AG20443 (cell line): ENCODE data around the gene TTLL7.
"Not testable (repeated sequence)": the region's sequence is repeated elsewhere in the genome, so short reads cannot be mapped to it uniquely, and the experiment has no call there.

Experiments used
- DNase-seq: peaks from one replicate; pipeline ENCODE4 v3.0.0; 2012; ENCODE audit warnings: low spot score, mixed read lengths

Gene TTLL7

GRCh38 chr1:83996621-83997020, 2.3 kb downstream of the TTLL7 start:
- peak; percentile 57 for DNase-seq

DNA sequence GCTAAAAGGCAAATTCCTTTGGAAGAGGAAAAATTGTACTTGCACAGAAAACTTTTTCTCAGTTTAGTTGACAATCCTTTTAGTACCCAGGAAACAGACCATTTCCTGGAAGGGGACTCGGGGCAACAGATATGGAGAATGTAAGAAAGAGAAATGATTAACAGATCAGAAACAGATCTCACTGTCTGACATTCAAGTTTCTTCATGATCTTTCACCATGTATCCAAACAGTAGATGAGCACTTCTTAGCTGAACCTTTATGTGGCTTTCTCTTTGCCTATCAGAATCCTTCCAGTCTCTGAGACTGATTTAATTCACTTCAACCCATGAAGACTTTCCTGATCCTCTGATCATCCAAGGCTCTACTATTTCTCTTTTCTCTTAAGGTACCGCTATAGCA, 2.7 kb downstream of the TTLL7 start:
- no peak for DNase-seq

DNA sequence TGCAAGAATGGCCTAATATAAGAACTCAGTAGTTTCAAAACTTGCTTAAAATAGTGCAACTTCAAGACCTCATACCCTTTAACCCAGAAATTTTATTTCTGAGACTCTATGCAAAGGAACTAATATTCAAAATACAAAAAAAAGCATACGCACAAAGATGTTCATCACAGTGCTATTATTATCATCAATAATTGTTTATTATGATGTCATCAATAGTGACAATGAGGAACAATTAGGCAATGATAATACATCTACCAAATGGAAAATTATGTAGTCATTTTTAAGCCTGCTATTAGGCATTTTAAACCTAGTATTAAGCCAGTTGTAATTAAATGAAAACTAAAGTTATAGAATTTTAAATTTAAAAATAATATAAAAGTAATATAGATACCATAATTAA, 3.3 kb downstream of the TTLL7 start:
- DNase-seq = no peak

- DNase-seq = no peak
Measured at GRCh38 chr1:83994111-83994510, 4.8 kb downstream of the TTLL7 start.

DNA sequence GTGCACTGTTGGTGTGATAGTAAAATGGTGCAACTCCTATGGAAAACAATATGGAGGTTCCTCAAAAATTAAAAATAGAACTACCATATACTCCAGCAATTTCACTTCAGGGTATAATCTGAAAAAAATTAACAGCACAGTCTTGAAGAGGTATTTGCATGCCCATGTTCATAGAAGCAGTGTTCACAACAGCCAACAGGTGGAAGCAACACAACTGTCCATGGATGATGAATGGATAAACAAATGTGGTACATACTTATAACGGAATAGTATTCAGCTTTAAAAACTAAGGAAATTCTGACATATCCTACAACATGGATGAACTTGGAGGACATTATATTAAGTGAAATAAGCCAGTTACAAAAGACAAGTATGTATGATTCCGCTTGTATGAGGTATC, 8.2 kb downstream of the TTLL7 start:
- DNase-seq = no peak

GRCh38 chr1:83985048-83985447, 13.9 kb downstream of the TTLL7 start:
- no peak for DNase-seq

- DNase-seq = not testable (repeated sequence)
Measured at GRCh38 chr1:83983918-83984317, 15.0 kb downstream of the TTLL7 start.

DNA sequence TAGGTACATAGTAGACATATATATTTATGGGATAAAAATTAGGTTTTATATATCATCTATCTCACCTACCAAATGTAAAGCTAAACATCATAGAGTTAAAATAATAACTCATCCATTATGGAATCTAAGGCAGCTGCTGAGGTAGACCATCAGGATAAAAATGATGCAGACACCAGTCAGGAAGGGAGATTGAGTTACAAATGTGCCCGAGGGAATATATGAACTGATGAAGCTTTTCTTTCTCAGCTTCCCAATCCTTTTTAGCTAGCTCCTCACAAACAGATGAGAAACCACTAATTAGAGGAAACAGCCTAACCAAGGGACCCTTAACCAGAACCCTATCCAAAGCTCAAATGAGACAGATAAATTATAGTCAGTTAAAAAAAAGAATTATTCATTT, 20.9 kb downstream of the TTLL7 start:
- no peak for DNase-seq

GRCh38 chr1:83976920-83977319, 22.0 kb downstream of the TTLL7 start:
- DNase-seq = no peak

GRCh38 chr1:83970802-83971201, 28.1 kb downstream of the TTLL7 start:
- no peak for DNase-seq

DNA sequence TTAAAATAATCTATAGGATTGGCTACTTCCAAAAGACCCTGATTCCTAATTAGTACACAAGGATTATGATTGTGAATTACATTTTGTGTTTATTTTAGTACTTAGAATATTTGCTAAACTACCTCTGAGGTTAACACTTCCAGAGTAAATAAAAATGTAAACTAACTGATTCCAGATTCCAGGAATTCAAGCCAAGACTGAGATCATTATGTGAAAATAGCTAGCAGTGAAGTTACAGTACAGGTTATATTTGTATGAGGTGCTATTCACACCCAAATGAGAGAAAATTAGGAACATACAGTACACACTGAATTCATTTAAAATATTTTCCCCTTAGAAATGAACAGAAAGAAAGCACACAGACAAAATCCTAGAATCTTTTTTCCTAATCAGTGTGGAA, 28.8 kb downstream of the TTLL7 start:
- DNase-seq = no peak

DNA sequence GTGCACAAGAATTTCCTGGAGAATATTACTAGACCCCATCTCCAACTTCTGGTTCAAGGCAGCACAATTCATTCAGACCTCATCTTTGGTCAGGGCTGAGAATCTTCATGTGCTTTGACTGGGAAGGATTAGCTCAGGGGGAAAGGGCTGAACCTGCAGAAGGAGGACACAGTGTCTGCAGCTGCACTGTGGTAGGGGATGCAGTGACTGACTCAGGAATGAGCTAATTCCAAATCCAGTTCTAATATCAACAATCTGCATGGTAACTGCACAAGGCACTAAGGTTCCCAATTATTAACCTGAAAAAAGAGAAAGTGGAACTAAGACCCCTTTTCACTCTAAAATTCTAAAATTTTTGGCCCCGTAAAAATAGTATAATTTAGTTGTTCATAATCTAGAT, 31.6 kb downstream of the TTLL7 start:
- DNase-seq = no peak

DNA sequence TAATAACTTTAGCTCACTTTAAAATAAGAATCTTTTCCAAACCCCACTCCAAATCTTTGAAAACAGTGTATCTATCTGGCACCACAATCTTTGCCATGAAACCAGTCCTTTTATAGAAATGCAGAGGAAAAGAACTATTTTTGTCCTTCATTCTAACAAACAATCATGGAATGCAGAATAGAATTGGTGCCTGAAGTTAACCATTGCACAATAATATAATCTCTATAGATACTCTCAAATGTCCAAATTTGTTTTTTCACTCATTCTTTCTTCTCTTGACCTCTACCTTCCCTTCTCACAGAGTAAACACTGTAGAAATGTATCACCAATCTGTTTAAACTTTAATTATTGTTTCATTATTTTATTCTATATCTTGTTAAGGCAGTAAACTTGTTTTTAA, 34.8 kb downstream of the TTLL7 start:
- DNase-seq = no peak

DNA sequence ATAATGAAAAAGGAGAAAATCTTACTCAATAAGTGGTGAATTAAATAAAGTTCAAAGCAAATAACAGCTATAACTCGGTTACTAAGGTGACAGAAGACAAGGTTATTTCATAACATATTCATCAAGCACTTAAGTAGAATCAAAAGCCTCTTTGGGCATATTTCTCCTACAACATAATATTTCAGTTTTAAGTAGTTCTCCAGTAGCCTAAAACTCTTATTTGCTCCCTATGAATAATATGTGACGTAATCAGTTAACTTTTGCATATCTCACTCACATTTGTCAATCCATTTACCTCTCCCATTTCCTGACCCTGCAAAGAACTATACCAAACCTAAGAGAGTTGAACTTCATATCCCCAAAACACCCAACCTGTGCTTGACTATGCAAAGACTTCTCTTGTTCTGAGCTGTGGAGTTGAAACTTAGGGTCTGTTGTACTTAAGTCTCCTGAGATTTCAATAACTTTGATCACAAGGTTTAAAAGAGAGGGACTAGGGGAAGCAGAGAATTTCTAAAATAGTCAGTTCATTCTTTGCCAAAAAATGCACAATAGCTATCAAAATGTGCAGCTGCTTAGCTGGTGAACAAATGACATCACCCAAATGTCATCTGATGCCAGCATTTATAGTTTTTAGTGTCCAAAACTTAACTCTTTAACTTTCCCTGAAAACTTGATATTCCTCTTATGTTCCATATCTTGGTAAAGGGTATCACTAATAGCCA, 37.2 kb downstream of the TTLL7 start:
- DNase-seq = peak; percentile 7

DNA sequence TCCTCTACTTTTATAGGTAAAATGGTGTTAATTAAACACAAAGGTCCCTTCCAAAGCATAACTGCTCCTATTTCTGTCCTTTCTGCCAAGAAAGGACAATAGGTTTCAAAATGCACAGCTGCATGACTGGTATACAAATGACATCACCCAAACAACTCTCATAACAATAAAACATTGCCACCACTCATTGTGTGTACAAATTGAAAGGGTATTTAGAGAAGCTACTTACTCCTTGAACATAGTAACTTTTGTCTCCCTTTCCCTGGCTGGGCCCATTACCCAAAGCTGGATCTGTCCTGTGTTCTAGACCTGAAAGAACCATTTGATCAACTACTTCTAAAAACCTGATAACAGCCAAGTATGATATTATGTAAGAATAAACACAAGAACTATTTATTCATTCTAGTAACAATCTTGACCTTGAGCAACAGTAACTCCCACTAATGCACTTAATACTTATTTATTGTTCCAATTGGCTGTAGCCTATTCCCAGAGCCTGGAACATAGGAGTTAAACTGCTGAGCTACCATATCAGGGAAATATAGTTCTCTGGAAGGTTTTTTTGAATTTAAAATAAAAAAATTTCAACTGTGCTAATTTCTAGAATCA, 38.2 kb downstream of the TTLL7 start:
- no peak for DNase-seq

- peak; percentile 8 for DNase-seq
Measured at GRCh38 chr1:83959824-83960498, 39.0 kb downstream of the TTLL7 start.

GRCh38 chr1:83958704-83959103, 40.2 kb downstream of the TTLL7 start:
- no peak for DNase-seq

- DNase-seq = no peak
Measured at GRCh38 chr1:83954166-83954823, 44.6 kb downstream of the TTLL7 start.

DNA sequence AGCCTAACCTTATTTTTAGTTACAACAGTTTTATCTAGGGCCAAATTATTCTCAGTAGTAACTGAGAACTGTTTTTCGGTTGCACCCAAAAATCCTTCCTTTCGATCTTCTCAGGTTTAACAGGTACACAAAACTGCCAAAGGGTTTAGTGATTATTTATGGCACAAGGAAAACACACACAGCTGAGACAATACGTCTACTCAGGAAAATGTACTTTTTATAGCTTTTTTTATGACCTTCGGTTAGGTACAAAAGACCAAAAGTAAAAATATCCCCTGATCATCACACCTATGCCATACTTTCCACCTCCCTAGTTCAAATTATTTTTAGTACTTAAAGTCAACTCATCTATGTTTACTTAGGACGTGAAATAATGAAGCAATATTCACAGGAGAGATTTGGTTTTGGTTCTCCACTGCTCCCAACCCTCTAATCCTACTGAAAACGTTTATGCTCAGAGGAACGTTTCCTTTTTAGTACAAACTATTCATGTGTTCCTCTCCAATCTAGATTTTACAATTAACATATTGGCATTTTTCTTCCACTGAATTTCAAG, 48.7 kb downstream of the TTLL7 start:
- DNase-seq = no peak

DNA sequence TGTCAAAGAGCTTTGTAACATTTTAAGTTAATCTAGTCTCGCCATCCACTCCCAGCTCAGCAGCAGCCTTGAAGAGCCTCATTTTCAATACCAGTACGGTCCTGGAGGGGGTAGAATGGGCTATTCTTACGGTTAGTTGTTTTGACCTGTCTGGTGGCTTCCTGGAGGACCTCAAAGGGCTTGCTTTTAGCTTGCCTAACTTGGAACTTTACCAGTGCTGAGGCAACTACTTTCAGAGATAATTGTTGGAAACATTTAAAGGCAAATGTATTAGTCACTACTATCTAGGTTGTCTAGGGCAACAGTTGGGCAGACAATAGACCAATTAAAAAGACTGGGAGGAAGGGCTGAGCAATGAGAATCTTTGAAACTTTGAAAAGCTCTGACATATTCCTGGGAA, 56.0 kb downstream of the TTLL7 start:
- peak; percentile 26 for DNase-seq

DNA sequence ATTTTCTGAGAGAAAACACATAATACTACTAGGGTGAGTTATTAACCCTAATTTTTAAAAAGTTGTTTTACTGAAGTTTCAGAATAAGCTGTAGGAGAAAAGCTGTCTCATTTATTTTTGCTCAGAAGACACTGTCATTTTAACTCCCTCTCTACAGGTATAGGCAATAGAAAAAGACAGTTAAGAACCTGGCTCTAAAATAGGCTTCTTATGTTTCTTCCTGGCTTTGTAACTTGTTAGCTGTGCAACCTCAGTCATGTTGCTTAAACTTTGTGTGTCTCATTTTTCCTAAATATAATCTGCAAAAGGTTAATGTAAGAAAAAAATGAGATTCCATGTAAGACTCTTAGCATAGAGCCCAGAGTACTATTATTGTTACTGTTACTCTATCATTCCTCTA, 64.4 kb downstream of the TTLL7 start:
- no peak for DNase-seq

GRCh38 chr1:83932693-83933092, 66.2 kb downstream of the TTLL7 start:
- no peak for DNase-seq

- no peak for DNase-seq
Measured at GRCh38 chr1:83932281-83932680, 66.7 kb downstream of the TTLL7 start.
